CMK (cell line): ENCODE measurements around the gene SLAMF6.
"Not testable (repeated sequence)": the region's sequence is repeated elsewhere in the genome, so short reads cannot be mapped to it uniquely, and the experiment has no call there.

Experiments used
- DNase-seq: peaks from one replicate; pipeline ENCODE4 v3.0.0-alpha.2; 2010; ENCODE audit warnings: low read depth

SLAMF6 gene

GRCh38 chr1:160542303-160542945, 19.4 kb upstream of the SLAMF6 start:
- DNase-seq: no peak

- DNase-seq: no peak
Measured at GRCh38 chr1:160541622-160542302, 18.7 kb upstream of the SLAMF6 start.

- no peak for DNase-seq
Measured at GRCh38 chr1:160540859-160541233, 17.8 kb upstream of the SLAMF6 start.

GRCh38 chr1:160539990-160540858, 17.2 kb upstream of the SLAMF6 start:
- DNase-seq: peak; percentile 99

GRCh38 chr1:160539684-160539989, 16.6 kb upstream of the SLAMF6 start:
- DNase-seq: no peak

GRCh38 chr1:160538985-160539651, 16.1 kb upstream of the SLAMF6 start:
- no peak for DNase-seq

GRCh38 chr1:160537714-160538665, 14.9 kb upstream of the SLAMF6 start:
- DNase-seq: no peak

- DNase-seq: no peak
Measured at GRCh38 chr1:160534823-160535605, 12.0 kb upstream of the SLAMF6 start.

- not testable (repeated sequence) for DNase-seq
Measured at GRCh38 chr1:160532557-160532813, 9.4 kb upstream of the SLAMF6 start.

GRCh38 chr1:160531809-160532556, 8.9 kb upstream of the SLAMF6 start:
- not testable (repeated sequence) for DNase-seq

- not testable (repeated sequence) for DNase-seq
Measured at GRCh38 chr1:160529401-160529952, 6.4 kb upstream of the SLAMF6 start.

- DNase-seq: not testable (repeated sequence)
Measured at GRCh38 chr1:160523789-160524188, 734 bp upstream of the SLAMF6 start.

- no peak for DNase-seq
Measured at GRCh38 chr1:160522136-160522535, 919 bp downstream of the SLAMF6 start.

- DNase-seq: no peak
Measured at GRCh38 chr1:160521554-160521953, 1.5 kb downstream of the SLAMF6 start.

- DNase-seq: no peak
Measured at GRCh38 chr1:160520999-160521398, 2.1 kb downstream of the SLAMF6 start.

- no peak for DNase-seq
Measured at GRCh38 chr1:160520582-160520981, 2.5 kb downstream of the SLAMF6 start.

GRCh38 chr1:160519642-160520435, 3.2 kb downstream of the SLAMF6 start:
- DNase-seq: no peak

- DNase-seq: not testable (repeated sequence)
Measured at GRCh38 chr1:160517519-160517918, 5.5 kb downstream of the SLAMF6 start.

GRCh38 chr1:160515908-160516307, 7.1 kb downstream of the SLAMF6 start:
- not testable (repeated sequence) for DNase-seq
